ENCODE results near the gene TLR1. TPM values are rescaled to one million over a fixed set of nuclear protein-coding genes. Genes with fewer than 3 reads are reported as not detected.

Gene TLR1
- total and polyA plus RNA-seq, 2 donors (not counting 1 experiment from before 2014, with no cell fraction given), result 23.4 to 50.8 TPM

- Mint-ChIP-seq H3K27ac (peak overlapping the region; percentile 95), H3K4me1 (peaks cover 53% of the 10 kb centered on the region), H3K27me3 (no peaks in the 10 kb centered on the region), H3K9me3 (ENCODE audit: insufficient read depth) (peaks cover 12% of the 10 kb centered on the region), H3K4me3 (peak overlapping the region; percentile 80)
- DNase-seq, result peak; percentile 62
- Histone ChIP-seq H3K9me3 (ENCODE audit: control extremely low read depth in 1 of 3, control insufficient read depth in 2 of 3, insufficient read depth in 1 of 3, low read length in 2 of 3) (peaks cover 4 to 39% (median 31%) of the 10 kb centered on the region in 3 donors), H3K4me1 (ENCODE audit: control insufficient read depth in 2 of 2, insufficient read depth in 2 of 2, low read length in 2 of 2) (peaks cover 32 to 45% of the 10 kb centered on the region in 2 donors), H2AFZ (ENCODE audit: insufficient read depth, low read depth, low read length, poor library complexity, severe bottlenecking) (peak overlapping the region; percentile 13), H3K36me3 (replicated peaks in 1 of 2; ENCODE audit: control extremely low read depth in 1 of 2, control insufficient read depth in 1 of 2, extremely low read depth in 1 of 2, insufficient read depth in 2 of 2, low read length in 1 of 2) (peaks cover 15 to 42% of the 10 kb centered on the region in 2 experiments), H3K79me2 (ENCODE audit: control insufficient read depth, insufficient read depth, low read length) (peaks cover 56% of the 10 kb centered on the region), H3K4me2 (replicated peaks; ENCODE audit: low read depth, low read length, poor library complexity, severe bottlenecking) (peak overlapping the region; percentile 74), H3K9ac (ENCODE audit: low read length) (peak overlapping the region; percentile 83), H3K27me3 (replicated peaks in 1 of 4; ENCODE audit: control extremely low read depth in 1 of 4, control insufficient read depth in 3 of 4, insufficient read depth in 4 of 4, low read length in 3 of 4) (no peaks in the 10 kb centered on the region), H4K20me1 (ENCODE audit: control insufficient read depth, insufficient read depth, low read length, poor library complexity, severe bottlenecking) (no peaks in the 10 kb centered on the region), H3K4me3 (ENCODE audit: control extremely low read depth in 1 of 5, extremely low read depth in 1 of 5, insufficient read depth in 1 of 5, low read depth in 2 of 5, low read length in 4 of 5) (peak overlapping the region; percentile 57 to 97 (median 70)), H3K27ac (ENCODE audit: low read length in 2 of 2) (peak overlapping the region; percentile 72 to 97)
- ATAC-seq (ENCODE audit: low read depth), result peak; percentile 17
- 0% methylated on average over 1 of the region's 6 CpGs for WGBS (ENCODE audit: insufficient coverage)
- ChIA-PET CTCF (interaction anchor here (0.8 to 7.7 kb wide), 24 partner anchors 9 to 624 kb away, joined by 3 to 180 read pairs (median 5); partner anchors contain the start of genes TLR10 and TLR6), POLR2A (interaction anchor here (0.7 to 3.9 kb wide), 10 partner anchors 10 to 73 kb away, joined by 3 to 26 read pairs (median 4); partner anchors contain the start of genes TLR10 and TLR6)
- TF ChIP-seq CTCF (IDR thresholded peaks at IDR 0.05) (no peak), EZH2 (IDR thresholded peaks at IDR 0.05; ENCODE audit: borderline replicate concordance, insufficient read depth, low read depth, low read length, poor library complexity, severe bottlenecking) (no peak)
- intact Hi-C loops (cut with micrococcal nuclease), result loop anchor here (1.0 to 10.0 kb wide), 3 partner anchors 22 to 561 kb away; partner anchors contain the start of genes RFC1 and TLR10
Observed at GRCh38 chr4:38803833-38804653, 548 bp downstream of the TLR1 start.

Data from B cell (primary cell).